Uterus (tissue), 4 donors: ENCODE measurements around the gene CELSR1. TPM values are rescaled to one million over a fixed set of nuclear protein-coding genes. Genes with fewer than 3 reads are reported as not detected.

Experiments used
- DNase-seq, 2 donors: peaks; one replicate each; pipeline ENCODE4 v3.0.0-alpha.2; 2019 to 2020
- H3K27ac ChIP-seq, 2 donors: fragments of 200-600 bp; sonication (generic); 1 replicate in 1 of 2; 2 replicates in 1 of 2; pipeline ENCODE4 v1.5.1; 2016 to 2018
- H3K27me3 ChIP-seq, 2 donors: fragments of 200-600 bp; sonication (generic); one replicate each; pipeline ENCODE4 v1.5.1; 2018 to 2019; ENCODE audit warnings: control low read depth in 1 of 2
- H3K36me3 ChIP-seq, 2 donors: fragments of 200-600 bp; sonication (generic); one replicate each; pipeline ENCODE4 v1.5.1; 2019; ENCODE audit warnings: control low read depth in 1 of 2
- H3K4me1 ChIP-seq, 2 donors: fragments of 200-600 bp; sonication (generic); one replicate each; pipeline ENCODE4 v1.5.1; 2018 to 2019; ENCODE audit warnings: control low read depth in 1 of 2
- H3K4me3 ChIP-seq, 2 donors: fragments of 200-600 bp; sonication (generic); 1 replicate in 1 of 2; 2 replicates in 1 of 2; pipeline ENCODE4 v1.5.1; 2018 to 2019; ENCODE audit warnings: mild to moderate bottlenecking in 1 of 2
- H3K9me3 ChIP-seq, 2 donors: fragments of 200-600 bp; sonication (generic); one replicate each; pipeline ENCODE4 v1.5.1; 2019; ENCODE audit warnings: control low read depth in 1 of 2
- POLR2A ChIP-seq, 2 donors: fragments of 450-650 bp; IDR thresholded peaks; one replicate each; pipeline ENCODE4 v1.6.1; 2016; ENCODE audit warnings: antibody characterized with exemption in 2 of 2, mild to moderate bottlenecking in 1 of 2, moderate library complexity in 1 of 2
- intact Hi-C: fragments of 100-400 bp; cut with DNase I; formaldehyde crosslinking; loops from one replicate; pipeline ENCODE4 v1.15.1; 2023; ENCODE audit warnings: low total_unique reads
- total RNA-seq, 4 donors: library from RNA; depleted of rRNA in 3 of 4; stranded (reverse); fragments of >200 nt in 3 of 4; gene quantifications; one replicate each; pipeline versions ENCODE4 v1.1.0 to v1.2.4, GENCODE V29; 2014 to 2023
- TF ChIP-seq, protein P1 (sequence below), 4 experiments: fragments of 200-600 bp in 2 of 4; fragments of 450-650 bp in 2 of 4; sonication (generic) in 2 of 4; IDR thresholded peaks; one replicate each; pipeline ENCODE4 v1.5.1; 2016 to 2019; ENCODE audit warnings: antibody characterized with exemption in 4 of 4, mild to moderate bottlenecking in 2 of 4, moderate library complexity in 1 of 4
- donor health status: DM: yes; HTN: yes; CAD: no.

The CELSR1 gene
- total RNA-seq, 4 donors from 2014 or later, result 1.5 to 15.8 (median 8.4) TPM

DNA sequence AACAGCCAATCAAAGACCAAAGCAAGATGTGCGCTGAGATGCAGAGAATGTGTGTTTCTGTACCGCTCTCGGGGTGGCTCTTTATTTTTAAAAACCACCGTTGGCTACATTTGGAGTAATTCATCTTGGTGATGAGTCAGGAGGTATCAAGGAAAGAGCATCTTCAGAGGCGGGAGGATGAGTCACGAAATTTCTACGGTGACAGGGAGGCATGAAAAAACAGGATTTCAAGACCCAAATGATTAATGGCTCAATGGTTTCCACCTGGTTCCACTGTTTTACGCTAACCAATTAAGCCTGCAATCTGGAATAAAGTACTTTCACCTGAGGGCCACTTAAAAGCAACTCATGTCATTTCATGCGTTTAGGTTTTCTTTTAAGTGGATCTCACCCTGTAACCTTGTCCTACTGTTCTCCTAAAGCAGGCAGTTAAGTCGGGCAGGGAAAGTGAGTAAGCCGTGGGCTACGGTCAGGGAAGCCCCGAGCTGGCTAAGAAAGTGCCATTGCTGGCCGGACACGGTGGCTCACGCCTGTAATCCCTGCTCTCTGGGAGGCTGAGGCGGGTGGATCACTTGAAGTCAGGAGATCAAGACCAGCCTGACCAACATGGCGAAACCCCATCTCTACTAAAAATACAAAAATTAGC, 74.6 kb downstream of the CELSR1 start:
- DNase-seq, result no peak
- no peaks in the 10 kb centered on the region for H3K27me3 ChIP-seq
- H3K4me1 ChIP-seq, result no peaks in the 10 kb centered on the region
- H3K9me3 ChIP-seq, result no peaks in the 10 kb centered on the region
- intact Hi-C loops, result no loop called here
- no peak overlapping the region for H3K27ac ChIP-seq
- TF ChIP-seq POLR2A (IDR thresholded peaks at IDR 0.05), result no peak
- TF ChIP-seq, protein P1, sequence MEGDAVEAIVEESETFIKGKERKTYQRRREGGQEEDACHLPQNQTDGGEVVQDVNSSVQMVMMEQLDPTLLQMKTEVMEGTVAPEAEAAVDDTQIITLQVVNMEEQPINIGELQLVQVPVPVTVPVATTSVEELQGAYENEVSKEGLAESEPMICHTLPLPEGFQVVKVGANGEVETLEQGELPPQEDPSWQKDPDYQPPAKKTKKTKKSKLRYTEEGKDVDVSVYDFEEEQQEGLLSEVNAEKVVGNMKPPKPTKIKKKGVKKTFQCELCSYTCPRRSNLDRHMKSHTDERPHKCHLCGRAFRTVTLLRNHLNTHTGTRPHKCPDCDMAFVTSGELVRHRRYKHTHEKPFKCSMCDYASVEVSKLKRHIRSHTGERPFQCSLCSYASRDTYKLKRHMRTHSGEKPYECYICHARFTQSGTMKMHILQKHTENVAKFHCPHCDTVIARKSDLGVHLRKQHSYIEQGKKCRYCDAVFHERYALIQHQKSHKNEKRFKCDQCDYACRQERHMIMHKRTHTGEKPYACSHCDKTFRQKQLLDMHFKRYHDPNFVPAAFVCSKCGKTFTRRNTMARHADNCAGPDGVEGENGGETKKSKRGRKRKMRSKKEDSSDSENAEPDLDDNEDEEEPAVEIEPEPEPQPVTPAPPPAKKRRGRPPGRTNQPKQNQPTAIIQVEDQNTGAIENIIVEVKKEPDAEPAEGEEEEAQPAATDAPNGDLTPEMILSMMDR (IDR thresholded peaks at IDR 0.05), result no peak
- H3K4me3 ChIP-seq, result no peak overlapping the region
- no peaks in the 10 kb centered on the region for H3K36me3 ChIP-seq

GRCh38 chr22:46461566-46462180, 75.7 kb downstream of the CELSR1 start:
- intact Hi-C loops, result no loop called here
- TF ChIP-seq POLR2A (IDR thresholded peaks at IDR 0.05), result no peak
- TF ChIP-seq, protein P1 (IDR thresholded peaks at IDR 0.05), result no peak

DNA sequence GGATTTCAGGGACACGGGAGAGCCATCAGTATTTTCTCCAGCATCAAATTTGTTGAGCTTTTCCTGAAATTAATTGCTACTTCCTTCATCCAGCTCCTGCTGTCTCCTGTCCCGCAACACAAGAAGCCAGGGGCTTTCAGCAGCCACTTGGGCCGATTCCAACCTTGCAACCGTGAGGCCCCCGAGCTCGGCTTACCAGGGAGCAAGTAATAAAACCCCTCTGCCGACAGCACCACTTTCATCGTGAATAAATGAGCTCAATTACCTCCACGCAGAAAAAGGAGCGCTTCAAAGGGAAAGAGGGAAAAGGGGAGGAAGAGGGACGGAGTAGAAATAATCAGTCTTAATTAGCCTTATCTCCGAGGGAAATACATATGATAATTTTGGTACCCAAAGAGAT, 76.6 kb downstream of the CELSR1 start:
- no peak for DNase-seq
- Histone ChIP-seq H3K4me3 (no peak overlapping the region), H3K27me3 (no peaks in the 10 kb centered on the region), H3K36me3 (no peaks in the 10 kb centered on the region), H3K4me1 (no peaks in the 10 kb centered on the region), H3K27ac (no peak overlapping the region), H3K9me3 (no peaks in the 10 kb centered on the region)
- no peak for TF ChIP-seq POLR2A (IDR thresholded peaks at IDR 0.05)
- TF ChIP-seq, protein P1 (IDR thresholded peaks at IDR 0.05), result no peak
- intact Hi-C loops, result no loop called here

More at GRCh38 chr22:46461566-46462180, 75.7 kb downstream of the CELSR1 start:
- no peaks in the 10 kb centered on the region for H3K27me3 ChIP-seq
- H3K27ac ChIP-seq, result no peak overlapping the region
- no peaks in the 10 kb centered on the region for H3K9me3 ChIP-seq
- no peak for DNase-seq
- no peaks in the 10 kb centered on the region for H3K36me3 ChIP-seq
- H3K4me1 ChIP-seq, result no peaks in the 10 kb centered on the region
- H3K4me3 ChIP-seq, result no peak overlapping the region

DNA sequence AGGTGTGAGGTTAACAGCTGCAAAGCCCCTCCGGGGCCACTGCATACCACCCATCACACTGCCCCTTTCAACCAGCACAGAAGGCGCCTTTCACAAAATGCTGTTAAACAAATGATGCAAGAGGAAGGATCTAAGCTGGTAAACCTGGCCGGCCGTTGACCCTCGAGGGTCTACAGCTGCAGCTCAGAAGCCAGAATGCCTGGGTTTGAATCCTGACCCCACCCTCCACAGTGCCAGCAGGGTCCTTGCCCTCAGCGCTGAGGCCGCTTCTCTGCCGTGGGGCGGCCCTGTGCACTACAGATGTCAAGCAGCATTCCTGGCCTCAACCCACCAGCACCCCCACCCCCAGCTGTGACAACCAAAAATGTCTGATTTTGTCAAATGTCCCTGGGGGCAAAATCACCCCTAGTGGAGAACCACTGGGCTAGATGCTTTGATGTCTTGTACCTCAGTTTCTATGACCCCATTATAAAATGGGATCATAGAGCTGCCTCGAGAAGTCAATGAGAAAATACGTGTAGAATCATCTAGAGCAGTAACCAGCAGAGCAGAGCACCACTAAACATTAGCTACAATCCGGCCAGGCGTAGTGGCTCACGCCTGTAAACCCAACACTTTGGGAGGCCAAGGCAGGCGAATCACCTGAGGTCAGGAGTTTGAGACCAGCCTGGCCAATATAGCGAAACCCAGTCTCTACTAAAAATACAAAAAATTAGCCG, 77.9 kb downstream of the CELSR1 start:
- Histone ChIP-seq H3K36me3 (no peaks in the 10 kb centered on the region), H3K27me3 (no peaks in the 10 kb centered on the region), H3K4me3 (no peak overlapping the region), H3K4me1 (no peaks in the 10 kb centered on the region), H3K27ac (no peak overlapping the region), H3K9me3 (no peaks in the 10 kb centered on the region)
- intact Hi-C loops, result no loop called here
- TF ChIP-seq, protein P1 (IDR thresholded peaks at IDR 0.05), result no peak
- TF ChIP-seq POLR2A (IDR thresholded peaks at IDR 0.05), result no peak
- no peak for DNase-seq

GRCh38 chr22:46458525-46458924, 78.9 kb downstream of the CELSR1 start:
- no peak for TF ChIP-seq POLR2A (IDR thresholded peaks at IDR 0.05)
- TF ChIP-seq, protein P1 (IDR thresholded peaks at IDR 0.05), result no peak
- H3K4me1 ChIP-seq, result no peaks in the 10 kb centered on the region
- no peak for DNase-seq
- H3K9me3 ChIP-seq, result no peaks in the 10 kb centered on the region
- H3K27ac ChIP-seq, result no peak overlapping the region
- intact Hi-C loops, result no loop called here
- H3K36me3 ChIP-seq, result no peaks in the 10 kb centered on the region
- H3K27me3 ChIP-seq, result no peaks in the 10 kb centered on the region
- H3K4me3 ChIP-seq, result no peak overlapping the region
